ENCODE results near the gene SSR4.

SSR4 gene

GRCh38 chrX:153836921-153837320 is 42.5 kb downstream of the SSR4 start:
- no peak overlapping the region for H3K4me3 ChIP-seq (ENCODE audit: low read depth, low read length)
- no peak for DNase-seq (ENCODE audit: low read depth, low spot score)
- in situ Hi-C loops (cut with HindIII; ENCODE audit: low sequenced_read_pairs): no loop called here
- no peak for TF ChIP-seq CTCF (IDR thresholded peaks at IDR 0.05; ENCODE audit: low read depth, low read length)

GRCh38 chrX:153844509-153845082 is 50.1 kb downstream of the SSR4 start:
- no peak overlapping the region for H3K4me3 ChIP-seq (ENCODE audit: low read depth, low read length)
- in situ Hi-C loops (cut with HindIII; ENCODE audit: low sequenced_read_pairs): no loop called here
- no peak for DNase-seq (ENCODE audit: low read depth, low spot score)
- no peak for TF ChIP-seq CTCF (IDR thresholded peaks at IDR 0.05; ENCODE audit: low read depth, low read length)

- in situ Hi-C loops (cut with HindIII; ENCODE audit: low sequenced_read_pairs): no loop called here
- TF ChIP-seq CTCF (IDR thresholded peaks at IDR 0.05; ENCODE audit: low read depth, low read length): no peak
- no peak for DNase-seq (ENCODE audit: low read depth, low spot score)
- no peak overlapping the region for H3K4me3 ChIP-seq (ENCODE audit: low read depth, low read length)
Observed at GRCh38 chrX:153845195-153845594, 50.7 kb downstream of the SSR4 start.

GRCh38 chrX:153845842-153846241 is 51.4 kb downstream of the SSR4 start:
- in situ Hi-C loops (cut with HindIII; ENCODE audit: low sequenced_read_pairs): no loop called here
- no peak overlapping the region for H3K4me3 ChIP-seq (ENCODE audit: low read depth, low read length)
- TF ChIP-seq CTCF (IDR thresholded peaks at IDR 0.05; ENCODE audit: low read depth, low read length): no peak
- no peak for DNase-seq (ENCODE audit: low read depth, low spot score)
